T1000 (cell line): Measurements from ENCODE around the gene CLIC2.

Experiments used
- DNase-seq: peaks from one replicate; lab custom pipeline; 2025; ENCODE audit warnings: mixed read lengths; lab: John Stamatoyannopoulos, UW

Gene CLIC2

GRCh38 chrX:155262970-155263754 is 71.3 kb downstream of the CLIC2 start:
- DNase-seq: no peak

GRCh38 chrX:155259752-155260151 is 74.7 kb downstream of the CLIC2 start:
- no peak for DNase-seq

GRCh38 chrX:155251391-155251790 is 83.0 kb downstream of the CLIC2 start:
- no peak for DNase-seq

GRCh38 chrX:155247497-155247896 is 86.9 kb downstream of the CLIC2 start:
- no peak for DNase-seq

- DNase-seq: no peak
Measured at GRCh38 chrX:155246748-155247147, 87.7 kb downstream of the CLIC2 start.

GRCh38 chrX:155242300-155242699 is 92.1 kb downstream of the CLIC2 start:
- DNase-seq: no peak

GRCh38 chrX:155237719-155238118 is 96.7 kb downstream of the CLIC2 start:
- DNase-seq: no peak

GRCh38 chrX:155235891-155236290 is 98.5 kb downstream of the CLIC2 start:
- no peak for DNase-seq

- DNase-seq: no peak
Measured at GRCh38 chrX:155231163-155231562, 103.3 kb downstream of the CLIC2 start.
